GM12878 (cell line): Measurements from ENCODE around the gene GTPBP1. TPM values are rescaled to one million over a fixed set of nuclear protein-coding genes. Genes with fewer than 3 reads are reported as not detected.

Source experiments
- ATAC-seq: fragments of 200-7000 bp; cut with Tn5 transposase; 3 replicates; pipeline ENCODE4 v1.9.1; 2020; ENCODE audit warnings: mild to moderate bottlenecking, moderate library complexity
- BruUV-seq: library from RNA; stranded (reverse); fragments of 400-500 nt; replicated peaks from 2 replicates; lab custom pipeline; 2021; lab: Mats Ljungman, UMichigan
- CTCF ChIA-PET: fragments of 300-600 bp; sonication (Branson Sonifier 250); formaldehyde crosslinking; extraction: SDS; loops from one replicate; lab custom pipeline; 2021; ENCODE audit warnings: inconsistent platforms; lab: Yijun Ruan, JAX
- POLR2A ChIA-PET: fragments of 350-600 bp; formaldehyde crosslinking; extraction: SDS; loops from one replicate; lab custom pipeline; 2021; ENCODE audit warnings: inconsistent platforms; lab: Charles Lee
- RAD21 ChIA-PET: fragments of 300-600 bp; sonication (Branson Sonifier 250); formaldehyde crosslinking; loops from one replicate; lab custom pipeline; 2023; ENCODE audit warnings: antibody characterized with exemption; ENCODE audit not compliant: unreplicated experiment; lab: Charles Lee
- SMC1A ChIA-PET: fragments of 300-600 bp; sonication (Branson Sonifier 250); formaldehyde crosslinking; loops from one replicate; lab custom pipeline; 2023; ENCODE audit not compliant: unreplicated experiment, uncharacterized antibody; lab: Charles Lee
- DNase-seq: peaks from one replicate; pipeline ENCODE4 v3.0.0-alpha.2; 2011; ENCODE audit warnings: low read depth, low spot score
- FAIRE-seq: peaks from 3 replicates; lab custom pipeline; 2011; peaks lifted over from hg19 to GRCh38; lab: Jason Lieb, UNC
- H2AFZ ChIP-seq: 2 replicates; pipeline ENCODE4 v1.6.0; 2011; ENCODE audit warnings: low read depth, low read length, control low read depth; ENCODE audit not compliant: control insufficient read depth
- H3K27ac ChIP-seq: 2 replicates; pipeline ENCODE4 v1.5.1; 2011; ENCODE audit warnings: control low read depth; ENCODE audit not compliant: control insufficient read depth, insufficient read depth
- H3K27me3 ChIP-seq, 2 experiments: replicated peaks in 1 of 2; 2 replicates each; pipeline versions ENCODE4 v1.6.0 to v1.6.1; 2011; ENCODE audit warnings: low read length in 1 of 2; ENCODE audit not compliant: control insufficient read depth in 2 of 2, insufficient read depth in 2 of 2
- H3K36me3 ChIP-seq, 2 experiments: 2 replicates each; pipeline ENCODE4 v1.5.1; 2011; ENCODE audit warnings: low read length in 1 of 2; ENCODE audit not compliant: control insufficient read depth in 2 of 2, insufficient read depth in 2 of 2
- H3K4me1 ChIP-seq: 2 replicates; pipeline ENCODE4 v1.6.1; 2011; ENCODE audit warnings: mild to moderate bottlenecking, low read length, moderate library complexity, mixed read lengths; ENCODE audit not compliant: control insufficient read depth, insufficient read depth
- H3K4me2 ChIP-seq: 2 replicates; pipeline ENCODE4 v1.6.0; 2011; ENCODE audit warnings: control low read depth; ENCODE audit not compliant: control insufficient read depth, insufficient read depth
- H3K4me3 ChIP-seq: fragments of 200-600 bp; sonication (generic); 2 replicates; pipeline ENCODE4 v1.5.1; 2016
- H3K79me2 ChIP-seq: 2 replicates; pipeline ENCODE4 v1.6.0; 2011; ENCODE audit warnings: low read length; ENCODE audit not compliant: control insufficient read depth, insufficient read depth
- H3K9ac ChIP-seq: 2 replicates; pipeline ENCODE4 v1.8.0; 2011; ENCODE audit warnings: low read length, control low read depth, mixed read lengths; ENCODE audit not compliant: control insufficient read depth, insufficient read depth
- H3K9me3 ChIP-seq: replicated peaks from 3 replicates; pipeline ENCODE4 v1.5.1; 2011; ENCODE audit warnings: mild to moderate bottlenecking, low read length; ENCODE audit not compliant: control insufficient read depth, insufficient read depth
- H4K20me1 ChIP-seq: 2 replicates; pipeline ENCODE4 v1.6.0; 2011; ENCODE audit not compliant: control insufficient read depth, insufficient read depth
- BACH1 ChIP-seq: fragments of 450-650 bp; IDR thresholded peaks from 2 replicates; pipeline ENCODE4 v1.6.1; 2017; ENCODE audit warnings: mild to moderate bottlenecking, borderline replicate concordance
- CREM ChIP-seq: IDR thresholded peaks from 2 replicates; pipeline ENCODE4 v1.6.1; 2014; ENCODE audit warnings: antibody characterized with exemption, low read depth
- ETV6 ChIP-seq, 2 experiments: fragments of 450-650 bp in 1 of 2; IDR thresholded peaks in 1 of 2; conservative IDR thresholded peaks in 1 of 2; 2 replicates each; pipeline ENCODE4 v1.6.1; 2014; ENCODE audit warnings: antibody characterized with exemption in 1 of 2, borderline replicate concordance in 1 of 2, low read depth in 1 of 2, mild to moderate bottlenecking in 1 of 2, moderate library complexity in 1 of 2
- GABPA ChIP-seq: IDR thresholded peaks from 2 replicates; pipeline ENCODE4 v1.6.1; 2014; ENCODE audit warnings: antibody characterized with exemption, low read depth, mild to moderate bottlenecking, inconsistent platforms
- GATAD2B ChIP-seq: fragments of 450-650 bp; conservative IDR thresholded peaks from 2 replicates; pipeline ENCODE4 v1.6.1; 2017; ENCODE audit warnings: low read depth, mild to moderate bottlenecking, moderate library complexity
- IKZF1 ChIP-seq: fragments of 450-650 bp; conservative IDR thresholded peaks from 2 replicates; pipeline ENCODE4 v1.6.1; 2017; ENCODE audit warnings: antibody characterized with exemption, mild to moderate bottlenecking
- RFX5 ChIP-seq: IDR thresholded peaks from 2 replicates; pipeline ENCODE4 v1.6.1; 2011; ENCODE audit warnings: low read depth, low read length, improper control_type of control experiment
- SMC3 ChIP-seq: IDR thresholded peaks from 2 replicates; pipeline ENCODE4 v1.6.1; 2011; ENCODE audit warnings: low read length, improper control_type of control experiment, borderline replicate concordance
- STAT3 ChIP-seq: IDR thresholded peaks from 2 replicates; pipeline ENCODE4 v1.6.1; 2011; ENCODE audit warnings: low read depth, low read length, improper control_type of control experiment
- WGBS: methylation state at CpG from one replicate; pipeline ENCODE4 v1.1.6; 2016; ENCODE audit warnings: low lambda C conversion rate; ENCODE audit not compliant: insufficient replicate concordance, insufficient coverage; ENCODE audit errors: missing lambda C conversion rate; 5-methylcytosine and 5-hydroxymethylcytosine counted together
- in situ Hi-C: fragments of 300-500 bp; cut with MboI; formaldehyde crosslinking; loops from 9 replicates; pipeline ENCODE4 v1.14.3; 2018; ENCODE audit warnings: mixed read lengths
- intact Hi-C: fragments of 100-400 bp; cut with micrococcal nuclease; formaldehyde crosslinking; loops from one replicate; pipeline ENCODE4 v1.14.2; 2022; ENCODE audit not compliant: unreplicated experiment
- polyA plus RNA-seq, 11 experiments: library from polyadenylated mRNA; depleted of rRNA in 4 of 11; unstranded in 6 of 11; stranded (reverse) in 5 of 11; fragments of >200 nt; fragmentation: Nextera tagmentation in 4 of 11; fragmentation: Illumina TruSeq in 1 of 11; extraction: Ambion mirVana in 4 of 11; extraction: Trizol in 1 of 11; gene quantifications; 1 replicate in 1 of 11; 2 replicates in 10 of 11; pipeline versions ENCODE4 v1.2.1 to v1.2.3, GENCODE V29; 2011 to 2016; ENCODE audit warnings: inconsistent platforms in 2 of 11, missing spikeins in 2 of 11, low read depth in 1 of 11
- total RNA-seq, 4 experiments: library from RNA; depleted of rRNA in 3 of 4; stranded (reverse); fragments of >200 nt in 3 of 4; fragmentation: Illumina TruSeq in 1 of 4; extraction: Trizol in 1 of 4; gene quantifications; 2 replicates each; pipeline versions ENCODE4 v1.2.1 to v1.2.3, GENCODE V29; 2013 to 2021
- TF ChIP-seq, protein P1 (sequence below), 3 experiments: IDR thresholded peaks in 2 of 3; conservative IDR thresholded peaks in 1 of 3; 2 replicates each; pipeline ENCODE4 v1.5.1; 2011; ENCODE audit warnings: low read depth in 3 of 3, low read length in 3 of 3, mild to moderate bottlenecking in 3 of 3, control low read depth in 2 of 3, moderate library complexity in 2 of 3, inconsistent platforms in 1 of 3, mixed read lengths in 1 of 3; ENCODE audit not compliant: control insufficient read depth in 2 of 3, insufficient read depth in 1 of 3; ENCODE audit errors: extremely low read depth in 1 of 3
- TF ChIP-seq, protein P2 (sequence below): fragments of 450-650 bp; IDR thresholded peaks from 2 replicates; pipeline ENCODE4 v1.6.1; 2017; ENCODE audit warnings: mild to moderate bottlenecking, moderate library complexity
- TF ChIP-seq, protein P3 (sequence below): fragments of 450-650 bp; IDR thresholded peaks from 2 replicates; pipeline ENCODE4 v1.6.1; 2017; ENCODE audit warnings: borderline replicate concordance
- TF ChIP-seq, protein P4 (sequence below): fragments of 450-650 bp; IDR thresholded peaks from 2 replicates; pipeline ENCODE4 v1.6.1; 2016; ENCODE audit warnings: mild to moderate bottlenecking

GTPBP1 gene
- total and polyA plus RNA-seq, 10 of the 15 experiments (the other 5 are each of a cell fraction or from before 2014, with no cell fraction given): 0.89 to 63.1 (median 34.2) TPM

DNA sequence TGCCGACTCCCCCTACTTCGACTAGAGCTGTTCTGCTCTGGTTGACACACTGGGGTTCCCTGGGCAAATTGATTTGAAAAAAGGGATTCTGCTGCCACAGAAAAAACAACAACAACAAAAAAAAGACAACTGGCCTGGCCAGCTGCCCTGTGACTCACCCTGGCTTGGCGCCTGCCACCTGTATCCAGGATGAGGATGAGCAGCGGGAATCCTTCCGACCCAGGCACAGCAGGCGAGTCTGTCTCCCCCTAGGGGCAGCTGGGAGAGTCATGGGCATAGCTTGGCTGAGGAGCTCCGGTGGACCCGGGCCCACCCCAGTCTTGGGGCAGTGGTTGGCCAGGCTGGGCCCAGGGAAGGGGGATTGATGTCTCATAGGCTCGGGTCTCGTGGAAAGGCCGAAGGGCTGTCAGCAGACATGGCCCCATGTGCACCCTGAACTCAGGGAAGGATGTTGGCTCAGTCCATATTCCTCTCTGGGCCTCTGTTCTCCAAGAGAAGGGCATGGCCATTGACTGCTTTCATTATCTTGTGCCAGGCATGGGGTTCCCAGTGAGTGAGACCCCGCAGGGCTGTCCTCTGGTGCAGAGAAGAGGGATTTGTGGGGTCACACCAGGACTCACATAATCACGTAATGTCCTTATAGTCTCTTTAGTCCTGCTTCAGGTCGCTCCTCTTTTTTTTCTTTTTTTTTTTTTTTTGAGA is 60.5 kb downstream of the GTPBP1 start:
- no peaks in the 10 kb centered on the region; a peak in 1 of 4 replicates for H3K27me3 ChIP-seq
- no TSS peak for BruUV-seq
- no peak overlapping the region for H2AFZ ChIP-seq
- no peak overlapping the region for H3K27ac ChIP-seq
- TF ChIP-seq, protein P1, sequence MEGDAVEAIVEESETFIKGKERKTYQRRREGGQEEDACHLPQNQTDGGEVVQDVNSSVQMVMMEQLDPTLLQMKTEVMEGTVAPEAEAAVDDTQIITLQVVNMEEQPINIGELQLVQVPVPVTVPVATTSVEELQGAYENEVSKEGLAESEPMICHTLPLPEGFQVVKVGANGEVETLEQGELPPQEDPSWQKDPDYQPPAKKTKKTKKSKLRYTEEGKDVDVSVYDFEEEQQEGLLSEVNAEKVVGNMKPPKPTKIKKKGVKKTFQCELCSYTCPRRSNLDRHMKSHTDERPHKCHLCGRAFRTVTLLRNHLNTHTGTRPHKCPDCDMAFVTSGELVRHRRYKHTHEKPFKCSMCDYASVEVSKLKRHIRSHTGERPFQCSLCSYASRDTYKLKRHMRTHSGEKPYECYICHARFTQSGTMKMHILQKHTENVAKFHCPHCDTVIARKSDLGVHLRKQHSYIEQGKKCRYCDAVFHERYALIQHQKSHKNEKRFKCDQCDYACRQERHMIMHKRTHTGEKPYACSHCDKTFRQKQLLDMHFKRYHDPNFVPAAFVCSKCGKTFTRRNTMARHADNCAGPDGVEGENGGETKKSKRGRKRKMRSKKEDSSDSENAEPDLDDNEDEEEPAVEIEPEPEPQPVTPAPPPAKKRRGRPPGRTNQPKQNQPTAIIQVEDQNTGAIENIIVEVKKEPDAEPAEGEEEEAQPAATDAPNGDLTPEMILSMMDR (IDR thresholded peaks at IDR 0.05 in 2 of 3, conservative IDR thresholded peaks at IDR 0.05 in 1 of 3; ENCODE audit: control insufficient read depth in 2 of 3, extremely low read depth in 1 of 3, insufficient read depth in 1 of 3, low read depth in 3 of 3, low read length in 3 of 3): peak; percentile 70 to 86 (median 71)
- peak; percentile 47 for TF ChIP-seq IKZF1
- TF ChIP-seq, protein P2, sequence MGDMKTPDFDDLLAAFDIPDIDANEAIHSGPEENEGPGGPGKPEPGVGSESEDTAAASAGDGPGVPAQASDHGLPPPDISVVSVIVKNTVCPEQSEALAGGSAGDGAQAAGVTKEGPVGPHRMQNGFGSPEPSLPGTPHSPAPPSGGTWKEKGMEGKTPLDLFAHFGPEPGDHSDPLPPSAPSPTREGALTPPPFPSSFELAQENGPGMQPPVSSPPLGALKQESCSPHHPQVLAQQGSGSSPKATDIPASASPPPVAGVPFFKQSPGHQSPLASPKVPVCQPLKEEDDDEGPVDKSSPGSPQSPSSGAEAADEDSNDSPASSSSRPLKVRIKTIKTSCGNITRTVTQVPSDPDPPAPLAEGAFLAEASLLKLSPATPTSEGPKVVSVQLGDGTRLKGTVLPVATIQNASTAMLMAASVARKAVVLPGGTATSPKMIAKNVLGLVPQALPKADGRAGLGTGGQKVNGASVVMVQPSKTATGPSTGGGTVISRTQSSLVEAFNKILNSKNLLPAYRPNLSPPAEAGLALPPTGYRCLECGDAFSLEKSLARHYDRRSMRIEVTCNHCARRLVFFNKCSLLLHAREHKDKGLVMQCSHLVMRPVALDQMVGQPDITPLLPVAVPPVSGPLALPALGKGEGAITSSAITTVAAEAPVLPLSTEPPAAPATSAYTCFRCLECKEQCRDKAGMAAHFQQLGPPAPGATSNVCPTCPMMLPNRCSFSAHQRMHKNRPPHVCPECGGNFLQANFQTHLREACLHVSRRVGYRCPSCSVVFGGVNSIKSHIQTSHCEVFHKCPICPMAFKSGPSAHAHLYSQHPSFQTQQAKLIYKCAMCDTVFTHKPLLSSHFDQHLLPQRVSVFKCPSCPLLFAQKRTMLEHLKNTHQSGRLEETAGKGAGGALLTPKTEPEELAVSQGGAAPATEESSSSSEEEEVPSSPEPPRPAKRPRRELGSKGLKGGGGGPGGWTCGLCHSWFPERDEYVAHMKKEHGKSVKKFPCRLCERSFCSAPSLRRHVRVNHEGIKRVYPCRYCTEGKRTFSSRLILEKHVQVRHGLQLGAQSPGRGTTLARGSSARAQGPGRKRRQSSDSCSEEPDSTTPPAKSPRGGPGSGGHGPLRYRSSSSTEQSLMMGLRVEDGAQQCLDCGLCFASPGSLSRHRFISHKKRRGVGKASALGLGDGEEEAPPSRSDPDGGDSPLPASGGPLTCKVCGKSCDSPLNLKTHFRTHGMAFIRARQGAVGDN: no peak
- no peak for TF ChIP-seq GABPA
- TF ChIP-seq SMC3: peak; percentile 33; the same call in 1 of the 2 replicates
- TF ChIP-seq, protein P3, sequence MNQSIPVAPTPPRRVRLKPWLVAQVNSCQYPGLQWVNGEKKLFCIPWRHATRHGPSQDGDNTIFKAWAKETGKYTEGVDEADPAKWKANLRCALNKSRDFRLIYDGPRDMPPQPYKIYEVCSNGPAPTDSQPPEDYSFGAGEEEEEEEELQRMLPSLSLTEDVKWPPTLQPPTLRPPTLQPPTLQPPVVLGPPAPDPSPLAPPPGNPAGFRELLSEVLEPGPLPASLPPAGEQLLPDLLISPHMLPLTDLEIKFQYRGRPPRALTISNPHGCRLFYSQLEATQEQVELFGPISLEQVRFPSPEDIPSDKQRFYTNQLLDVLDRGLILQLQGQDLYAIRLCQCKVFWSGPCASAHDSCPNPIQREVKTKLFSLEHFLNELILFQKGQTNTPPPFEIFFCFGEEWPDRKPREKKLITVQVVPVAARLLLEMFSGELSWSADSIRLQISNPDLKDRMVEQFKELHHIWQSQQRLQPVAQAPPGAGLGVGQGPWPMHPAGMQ: no peak
- no peak for TF ChIP-seq GATAD2B
- no peak for TF ChIP-seq ETV6 (conservative IDR thresholded peaks at IDR 0.05 in 1 of 2, IDR thresholded peaks at IDR 0.05 in 1 of 2; ENCODE audit: borderline replicate concordance in 1 of 2, low read depth in 1 of 2)
- TF ChIP-seq STAT3: no peak
- no peak for TF ChIP-seq RFX5
- TF ChIP-seq, protein P4, sequence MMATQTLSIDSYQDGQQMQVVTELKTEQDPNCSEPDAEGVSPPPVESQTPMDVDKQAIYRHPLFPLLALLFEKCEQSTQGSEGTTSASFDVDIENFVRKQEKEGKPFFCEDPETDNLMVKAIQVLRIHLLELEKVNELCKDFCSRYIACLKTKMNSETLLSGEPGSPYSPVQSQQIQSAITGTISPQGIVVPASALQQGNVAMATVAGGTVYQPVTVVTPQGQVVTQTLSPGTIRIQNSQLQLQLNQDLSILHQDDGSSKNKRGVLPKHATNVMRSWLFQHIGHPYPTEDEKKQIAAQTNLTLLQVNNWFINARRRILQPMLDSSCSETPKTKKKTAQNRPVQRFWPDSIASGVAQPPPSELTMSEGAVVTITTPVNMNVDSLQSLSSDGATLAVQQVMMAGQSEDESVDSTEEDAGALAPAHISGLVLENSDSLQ: no peak
- no peak for TF ChIP-seq CREM
- TF ChIP-seq BACH1: no peak
- H3K36me3 ChIP-seq: no peaks in the 10 kb centered on the region
- ChIA-PET RAD21 (interaction anchor here (0.6 to 1.8 kb wide), 5 partner anchors 10 to 108 kb away, joined by 3 to 4 read pairs (median 3); no protein-coding TSS in a partner anchor), CTCF (interaction anchor here (0.6 to 2.1 kb wide), 19 partner anchors 8 to 550 kb away, joined by 3 to 26 read pairs (median 3); partner anchors contain the start of gene SUN2), POLR2A (no interaction called here), SMC1A (interaction anchor here (0.7 kb wide), 1 partner anchor 82 kb away, joined by 5 read pairs; no protein-coding TSS in a partner anchor)
- DNase-seq (no peak), FAIRE-seq (no peak), ATAC-seq (peak; percentile 75)
- H3K4me3 ChIP-seq: no peak overlapping the region
- no peak overlapping the region for H3K4me2 ChIP-seq
- intact Hi-C loops: loop anchor here (5.0 to 10.0 kb wide), 3 partner anchors 91 to 549 kb away; partner anchors contain the start of gene RPL3
- no peaks in the 10 kb centered on the region for H3K79me2 ChIP-seq
- peaks cover 2% of the 10 kb centered on the region; the same call in 1 of the 2 replicates for H3K4me1 ChIP-seq
- WGBS: 24% methylated on average over 14 of the region's 14 CpGs
- no peaks in the 10 kb centered on the region for H4K20me1 ChIP-seq
- no peak overlapping the region for H3K9ac ChIP-seq
- no peaks in the 10 kb centered on the region for H3K9me3 ChIP-seq
- in situ Hi-C loops: loop anchor here (10.0 kb wide), 1 partner anchor 359 kb away; no protein-coding TSS in a partner anchor
